ENCODE results near the gene SEC61B. TPM values are rescaled to one million over a fixed set of nuclear protein-coding genes. Genes with fewer than 3 reads are reported as not detected.

Gene SEC61B
- total RNA-seq, 4 donors from 2014 or later = 66.5 to 134 (median 84.9) TPM

- Histone ChIP-seq H3K36me3 (no peaks in the 10 kb centered on the region), H3K4me3 (no peak overlapping the region), H3K27me3 (no peaks in the 10 kb centered on the region), H3K4me1 (no peaks in the 10 kb centered on the region), H3K9me3 (no peaks in the 10 kb centered on the region), H3K27ac (no peak overlapping the region)
- TF ChIP-seq EP300 (IDR thresholded peaks at IDR 0.05) = no peak
- TF ChIP-seq POLR2A (IDR thresholded peaks at IDR 0.05) = no peak
- no peak for TF ChIP-seq POLR2AphosphoS5 (IDR thresholded peaks at IDR 0.05)
- no peak for TF ChIP-seq CTCF (IDR thresholded peaks at IDR 0.05)
- DNase-seq (ENCODE audit: low spot score in 2 of 2) = no peak
- 70% methylated on average over 5 of the region's 5 CpGs for WGBS
Observed at GRCh38 chr9:99201603-99202002, 20.5 kb upstream of the SEC61B start.

GRCh38 chr9:99210572-99210971, 11.5 kb upstream of the SEC61B start:
- H3K27ac ChIP-seq = no peak overlapping the region
- no peaks in the 10 kb centered on the region for H3K9me3 ChIP-seq
- no peak overlapping the region for H3K4me3 ChIP-seq
- no peaks in the 10 kb centered on the region for H3K27me3 ChIP-seq
- H3K4me1 ChIP-seq = no peaks in the 10 kb centered on the region
- peaks cover 11% of the 10 kb centered on the region for H3K36me3 ChIP-seq
- no peak for DNase-seq (ENCODE audit: low spot score in 2 of 2)
- TF ChIP-seq POLR2AphosphoS5 (IDR thresholded peaks at IDR 0.05) = no peak
- TF ChIP-seq EP300 (IDR thresholded peaks at IDR 0.05) = no peak
- no peak for TF ChIP-seq POLR2A (IDR thresholded peaks at IDR 0.05)
- no peak for TF ChIP-seq CTCF (IDR thresholded peaks at IDR 0.05)

- Histone ChIP-seq H3K9me3 (no peaks in the 10 kb centered on the region), H3K4me1 (no peaks in the 10 kb centered on the region), H3K27me3 (no peaks in the 10 kb centered on the region), H3K27ac (no peak overlapping the region), H3K36me3 (peaks cover 12% of the 10 kb centered on the region), H3K4me3 (no peak overlapping the region)
- no peak for TF ChIP-seq POLR2AphosphoS5 (IDR thresholded peaks at IDR 0.05)
- no peak for TF ChIP-seq POLR2A (IDR thresholded peaks at IDR 0.05)
- no peak for TF ChIP-seq EP300 (IDR thresholded peaks at IDR 0.05)
- TF ChIP-seq CTCF (IDR thresholded peaks at IDR 0.05) = no peak
- WGBS = 90% methylated on average over 1 of the region's 1 CpG
- DNase-seq (ENCODE audit: low spot score in 2 of 2) = no peak
Observed at GRCh38 chr9:99211746-99212145, 10.3 kb upstream of the SEC61B start.

- TF ChIP-seq POLR2AphosphoS5 (IDR thresholded peaks at IDR 0.05) (no peak), EP300 (IDR thresholded peaks at IDR 0.05) (no peak)
- H3K4me3 ChIP-seq = no peak overlapping the region
- no peak for DNase-seq (ENCODE audit: low spot score in 2 of 2)
- no peaks in the 10 kb centered on the region for H3K27me3 ChIP-seq
- no peak overlapping the region for H3K27ac ChIP-seq
- peaks cover 16% of the 10 kb centered on the region for H3K36me3 ChIP-seq
- H3K4me1 ChIP-seq = no peaks in the 10 kb centered on the region
- WGBS = 90% methylated on average over 1 of the region's 1 CpG
- no peaks in the 10 kb centered on the region for H3K9me3 ChIP-seq
Observed at GRCh38 chr9:99213197-99213596, 8.9 kb upstream of the SEC61B start.

- no peak overlapping the region for H3K27ac ChIP-seq
- H3K4me3 ChIP-seq = no peak overlapping the region
- H3K9me3 ChIP-seq = no peaks in the 10 kb centered on the region
- no peak for TF ChIP-seq CTCF (IDR thresholded peaks at IDR 0.05)
- no peak for TF ChIP-seq POLR2AphosphoS5 (IDR thresholded peaks at IDR 0.05)
- TF ChIP-seq EP300 (IDR thresholded peaks at IDR 0.05) = no peak
- TF ChIP-seq POLR2A (IDR thresholded peaks at IDR 0.05) = no peak
- H3K4me1 ChIP-seq = peaks cover 20% of the 10 kb centered on the region
- peaks cover 20% of the 10 kb centered on the region for H3K36me3 ChIP-seq
- WGBS = 100% methylated on average over 1 of the region's 1 CpG
- no peaks in the 10 kb centered on the region for H3K27me3 ChIP-seq
- no peak for DNase-seq (ENCODE audit: low spot score in 2 of 2)
Observed at GRCh38 chr9:99216073-99216472, 6.0 kb upstream of the SEC61B start.

GRCh38 chr9:99220011-99220410, 2.1 kb upstream of the SEC61B start:
- Histone ChIP-seq H3K36me3 (peaks cover 15% of the 10 kb centered on the region), H3K27me3 (no peaks in the 10 kb centered on the region), H3K4me1 (peaks cover 44% of the 10 kb centered on the region), H3K27ac (no peak overlapping the region), H3K9me3 (no peaks in the 10 kb centered on the region), H3K4me3 (peak overlapping the region; percentile 86)
- TF ChIP-seq CTCF (IDR thresholded peaks at IDR 0.05) (no peak), POLR2A (IDR thresholded peaks at IDR 0.05) (no peak), POLR2AphosphoS5 (IDR thresholded peaks at IDR 0.05) (no peak), EP300 (IDR thresholded peaks at IDR 0.05) (no peak)
- 81% methylated on average over 4 of the region's 4 CpGs for WGBS
- DNase-seq (ENCODE audit: low spot score in 2 of 2) = no peak
